Endodermal cell (in vitro differentiated cells): ENCODE results near the gene HEATR3. TPM values are rescaled to one million over a fixed set of nuclear protein-coding genes. Genes with fewer than 3 reads are reported as not detected.

Source experiments
- DNase-seq: peaks from one replicate; pipeline ENCODE4 v3.0.0-alpha.2; 2017
- H3K27ac ChIP-seq: 2 replicates; pipeline ENCODE4 v1.5.1; 2013; ENCODE audit warnings: mild to moderate bottlenecking, low read depth, low read length, moderate library complexity
- H3K27me3 ChIP-seq: 2 replicates; pipeline ENCODE4 v1.6.1; 2013; ENCODE audit warnings: mild to moderate bottlenecking, low read length, moderate library complexity; ENCODE audit not compliant: insufficient read depth, control insufficient read depth, poor library complexity, severe bottlenecking
- H3K36me3 ChIP-seq: 2 replicates; pipeline ENCODE4 v1.7.0; 2013; ENCODE audit warnings: mild to moderate bottlenecking, low read length, moderate library complexity; ENCODE audit not compliant: control insufficient read depth, insufficient read depth
- H3K4me1 ChIP-seq: one replicate; pipeline ENCODE4 v1.7.0; 2013; ENCODE audit warnings: low read length; ENCODE audit not compliant: control insufficient read depth, insufficient read depth
- H3K4me3 ChIP-seq: 2 replicates; pipeline ENCODE4 v1.5.1; 2013; ENCODE audit warnings: mild to moderate bottlenecking, low read length, moderate library complexity
- H3K9ac ChIP-seq: 2 replicates; pipeline ENCODE4 v1.6.1; 2013; ENCODE audit warnings: mild to moderate bottlenecking, low read length, moderate library complexity; ENCODE audit not compliant: poor library complexity, severe bottlenecking; ENCODE audit errors: extremely low read depth
- H3K9me3 ChIP-seq: 2 replicates; pipeline ENCODE4 v1.6.1; 2013; ENCODE audit warnings: mild to moderate bottlenecking, low read length, moderate library complexity; ENCODE audit not compliant: control insufficient read depth
- H3K27ac Mint-ChIP-seq: 2 replicates; pipeline ENCODE4 v1.8.0; 2020; ENCODE audit warnings: mixed read lengths
- H3K27me3 Mint-ChIP-seq: 2 replicates; pipeline ENCODE4 v1.8.0; 2021; ENCODE audit warnings: mild to moderate bottlenecking, mixed read lengths; ENCODE audit not compliant: insufficient read depth
- H3K36me3 Mint-ChIP-seq: 2 replicates; pipeline ENCODE4 v1.8.0; 2020; ENCODE audit warnings: low read depth, mixed read lengths
- H3K4me1 Mint-ChIP-seq: 2 replicates; pipeline ENCODE4 v1.8.0; 2020; ENCODE audit warnings: mixed read lengths
- H3K4me3 Mint-ChIP-seq: 2 replicates; pipeline ENCODE4 v1.8.0; 2020; ENCODE audit warnings: mild to moderate bottlenecking, moderate library complexity, mixed read lengths
- H3K9me3 Mint-ChIP-seq: 2 replicates; pipeline ENCODE4 v1.8.0; 2020; ENCODE audit warnings: mild to moderate bottlenecking, mixed read lengths
- WGBS, 2 experiments: methylation state at CpG; one replicate each; pipeline versions ENCODE4 v1.1.5 to v1.1.7; 2013; ENCODE audit warnings: missing lambda C conversion rate in 2 of 2, mixed read lengths in 1 of 2; ENCODE audit not compliant: insufficient coverage in 1 of 2, insufficient read length in 1 of 2; 5-methylcytosine and 5-hydroxymethylcytosine counted together
- total RNA-seq, 2 donors: library from RNA; stranded (reverse); fragmentation: NEBNext Ultra II Directional in 1 of 2; extraction: Animal tissue kit (Norgen Biotek cat#: 25700) in 1 of 2; gene quantifications; 2 replicates in 1 of 2; 3 replicates in 1 of 2; pipeline ENCODE4 v1.2.1, GENCODE V29; 2021
- TF ChIP-seq, protein P1 (sequence below): fragments of 200-600 bp; sonication (generic); conservative IDR thresholded peaks from 2 replicates; pipeline ENCODE4 v1.5.0; 2021; ENCODE audit warnings: antibody characterized with exemption, mild to moderate bottlenecking

Gene HEATR3
- total RNA-seq, 2 donors from 2014 or later: 13.0 to 14.9 TPM

DNA sequence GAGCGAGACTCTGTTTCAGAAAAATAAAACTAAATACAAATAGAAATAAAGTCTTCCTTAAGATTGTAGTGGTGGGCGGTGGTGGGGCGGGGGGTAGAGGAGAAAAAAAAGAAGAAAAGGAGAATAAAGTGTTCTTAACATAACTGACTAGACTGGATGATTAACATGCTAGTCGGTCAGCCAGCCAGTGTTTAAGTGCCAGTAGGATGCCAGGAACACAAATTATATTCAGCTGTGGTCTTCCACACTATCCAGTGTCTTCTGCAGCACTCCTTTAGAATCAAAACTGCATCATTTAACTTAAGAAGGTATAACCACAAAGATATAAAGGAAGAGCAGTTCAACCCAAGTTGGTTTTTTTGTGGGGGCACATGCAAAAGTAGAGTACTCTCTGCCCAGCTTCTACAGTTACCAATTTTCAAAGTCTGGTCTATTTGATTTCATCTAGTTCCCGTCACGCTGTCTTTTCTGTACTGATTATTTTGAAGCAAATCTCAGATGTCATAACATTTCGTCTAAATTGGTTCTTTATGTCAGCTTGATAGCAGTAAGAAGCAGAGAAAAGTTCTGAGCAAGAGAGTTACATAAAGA is 15.8 kb downstream of the HEATR3 start:
- Mint-ChIP-seq H3K27me3 (no peaks in the 10 kb centered on the region), H3K9me3 (no peaks in the 10 kb centered on the region), H3K36me3 (peaks cover 63% of the 10 kb centered on the region), H3K4me1 (no peaks in the 10 kb centered on the region), H3K27ac (no peak overlapping the region), H3K4me3 (no peak overlapping the region)
- H3K4me3 ChIP-seq: no peak overlapping the region
- DNase-seq: no peak
- H3K4me1 ChIP-seq: no peaks in the 10 kb centered on the region
- no peak overlapping the region for H3K27ac ChIP-seq
- WGBS, 2 experiments: 94 to 96% methylated on average over 4 to 6 of the region's 7 CpGs
- TF ChIP-seq, protein P1, sequence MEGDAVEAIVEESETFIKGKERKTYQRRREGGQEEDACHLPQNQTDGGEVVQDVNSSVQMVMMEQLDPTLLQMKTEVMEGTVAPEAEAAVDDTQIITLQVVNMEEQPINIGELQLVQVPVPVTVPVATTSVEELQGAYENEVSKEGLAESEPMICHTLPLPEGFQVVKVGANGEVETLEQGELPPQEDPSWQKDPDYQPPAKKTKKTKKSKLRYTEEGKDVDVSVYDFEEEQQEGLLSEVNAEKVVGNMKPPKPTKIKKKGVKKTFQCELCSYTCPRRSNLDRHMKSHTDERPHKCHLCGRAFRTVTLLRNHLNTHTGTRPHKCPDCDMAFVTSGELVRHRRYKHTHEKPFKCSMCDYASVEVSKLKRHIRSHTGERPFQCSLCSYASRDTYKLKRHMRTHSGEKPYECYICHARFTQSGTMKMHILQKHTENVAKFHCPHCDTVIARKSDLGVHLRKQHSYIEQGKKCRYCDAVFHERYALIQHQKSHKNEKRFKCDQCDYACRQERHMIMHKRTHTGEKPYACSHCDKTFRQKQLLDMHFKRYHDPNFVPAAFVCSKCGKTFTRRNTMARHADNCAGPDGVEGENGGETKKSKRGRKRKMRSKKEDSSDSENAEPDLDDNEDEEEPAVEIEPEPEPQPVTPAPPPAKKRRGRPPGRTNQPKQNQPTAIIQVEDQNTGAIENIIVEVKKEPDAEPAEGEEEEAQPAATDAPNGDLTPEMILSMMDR: no peak
- H3K9ac ChIP-seq: no peak overlapping the region
- no peaks in the 10 kb centered on the region for H3K9me3 ChIP-seq
- no peaks in the 10 kb centered on the region for H3K27me3 ChIP-seq
- peaks cover 61% of the 10 kb centered on the region for H3K36me3 ChIP-seq

DNA sequence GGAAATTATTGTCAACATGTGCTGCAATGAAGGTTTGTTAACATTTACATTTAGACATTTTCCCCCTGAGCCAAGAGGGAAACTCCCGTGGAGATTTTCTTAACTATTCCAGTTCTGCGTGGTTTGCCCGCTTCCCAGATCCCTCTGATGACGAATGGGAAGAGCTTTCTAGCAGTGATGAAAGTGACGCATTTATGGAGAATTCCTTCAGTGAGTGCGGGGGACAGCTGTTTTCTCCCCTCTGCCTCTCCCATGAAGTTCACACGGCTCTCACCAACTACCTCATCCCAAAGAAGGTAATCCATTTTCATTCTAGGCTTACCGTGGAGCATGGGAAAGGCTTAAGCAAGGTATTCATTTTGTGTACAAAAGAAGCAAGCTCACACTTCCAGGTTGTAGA is 18.2 kb downstream of the HEATR3 start:
- H3K9me3 ChIP-seq: no peaks in the 10 kb centered on the region
- no peak for DNase-seq
- Mint-ChIP-seq H3K9me3 (no peaks in the 10 kb centered on the region), H3K27me3 (no peaks in the 10 kb centered on the region), H3K36me3 (peaks cover 65% of the 10 kb centered on the region), H3K27ac (no peak overlapping the region), H3K4me3 (no peak overlapping the region), H3K4me1 (no peaks in the 10 kb centered on the region)
- H3K9ac ChIP-seq: no peak overlapping the region
- TF ChIP-seq, protein P1: no peak
- no peak overlapping the region for H3K4me3 ChIP-seq
- 93 to 95% methylated on average over 8 of the region's 8 CpGs for WGBS, 2 experiments
- no peaks in the 10 kb centered on the region for H3K27me3 ChIP-seq
- H3K27ac ChIP-seq: no peak overlapping the region
- no peaks in the 10 kb centered on the region for H3K4me1 ChIP-seq
- H3K36me3 ChIP-seq: peaks cover 64% of the 10 kb centered on the region

DNA sequence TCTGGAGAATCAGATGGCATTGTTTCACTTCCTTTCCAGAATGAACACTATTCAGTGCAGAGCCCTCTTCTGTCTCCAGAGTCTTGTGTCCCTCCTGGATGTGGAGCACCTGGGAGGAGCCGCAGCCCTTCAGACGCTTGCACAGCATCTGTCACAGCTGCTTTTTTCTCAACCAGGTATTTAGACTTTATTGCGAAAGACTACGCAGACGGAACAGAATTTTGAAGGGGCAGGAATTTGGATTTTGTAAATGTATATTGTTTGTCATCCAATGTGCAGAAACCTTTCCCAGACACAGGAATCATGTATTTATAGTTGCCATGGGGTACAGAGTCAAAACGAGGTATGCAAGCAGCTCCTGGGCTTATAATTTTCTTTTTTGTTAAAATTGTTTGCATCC is 20.4 kb downstream of the HEATR3 start:
- no peak overlapping the region for H3K9ac ChIP-seq
- H3K36me3 ChIP-seq: peaks cover 76% of the 10 kb centered on the region
- TF ChIP-seq, protein P1: no peak
- H3K4me1 ChIP-seq: no peaks in the 10 kb centered on the region
- Mint-ChIP-seq H3K4me1 (no peaks in the 10 kb centered on the region), H3K36me3 (peaks cover 60% of the 10 kb centered on the region), H3K4me3 (no peak overlapping the region), H3K9me3 (no peaks in the 10 kb centered on the region), H3K27ac (no peak overlapping the region), H3K27me3 (no peaks in the 10 kb centered on the region)
- H3K27ac ChIP-seq: no peak overlapping the region
- no peaks in the 10 kb centered on the region for H3K27me3 ChIP-seq
- DNase-seq: no peak
- H3K4me3 ChIP-seq: no peak overlapping the region
- H3K9me3 ChIP-seq: no peaks in the 10 kb centered on the region
- 95% methylated on average over 5 to 6 of the region's 6 CpGs for WGBS, 2 experiments
